Glomerular visceral epithelial cell (primary cell): Measurements from ENCODE around the gene AATF.
A peak's percentile ranks its signal among the peaks of the same experiment; 100 is the strongest.

Experiments used
- DNase-seq: peaks from one replicate; pipeline ENCODE4 v3.0.0-alpha.2; 2016; ENCODE audit errors: extremely low spot score

Gene AATF

DNA sequence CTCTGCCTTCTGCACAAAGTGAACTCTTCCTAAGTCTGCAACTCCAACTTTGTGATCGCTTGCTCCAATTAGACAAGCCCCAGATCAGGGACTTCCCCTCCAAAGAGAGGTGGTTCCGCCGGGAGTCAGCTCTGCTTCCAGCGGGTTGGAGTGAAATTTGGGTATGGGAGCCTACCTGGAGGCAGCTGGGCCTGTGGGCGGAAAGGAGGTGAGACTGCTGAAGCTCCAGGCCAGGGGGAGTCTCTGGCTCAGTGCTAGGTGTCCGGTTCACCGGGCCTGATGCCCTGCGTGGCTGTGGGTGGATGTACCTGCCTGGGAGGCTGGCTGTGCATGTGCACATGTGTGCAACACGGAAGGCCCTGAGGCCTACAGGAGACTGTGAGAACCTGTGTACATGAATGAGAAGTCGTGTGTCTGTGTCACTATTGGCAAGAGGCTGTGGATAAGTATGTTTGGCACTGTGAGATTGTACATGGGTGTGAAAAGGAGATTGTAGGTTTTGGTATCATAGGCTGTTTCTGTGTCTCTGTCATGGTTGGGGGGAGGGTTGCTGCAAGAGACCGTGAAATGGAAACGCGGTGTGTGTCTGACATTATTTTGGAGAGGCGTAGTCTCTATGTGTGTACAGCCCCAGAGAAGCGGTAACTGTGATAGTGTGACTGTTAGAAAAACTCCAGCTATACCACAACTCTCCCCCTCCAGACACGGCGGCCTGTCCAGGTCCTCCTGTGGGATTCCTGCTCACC lies 7.3 kb upstream of the AATF start:
- DNase-seq: no peak

DNA sequence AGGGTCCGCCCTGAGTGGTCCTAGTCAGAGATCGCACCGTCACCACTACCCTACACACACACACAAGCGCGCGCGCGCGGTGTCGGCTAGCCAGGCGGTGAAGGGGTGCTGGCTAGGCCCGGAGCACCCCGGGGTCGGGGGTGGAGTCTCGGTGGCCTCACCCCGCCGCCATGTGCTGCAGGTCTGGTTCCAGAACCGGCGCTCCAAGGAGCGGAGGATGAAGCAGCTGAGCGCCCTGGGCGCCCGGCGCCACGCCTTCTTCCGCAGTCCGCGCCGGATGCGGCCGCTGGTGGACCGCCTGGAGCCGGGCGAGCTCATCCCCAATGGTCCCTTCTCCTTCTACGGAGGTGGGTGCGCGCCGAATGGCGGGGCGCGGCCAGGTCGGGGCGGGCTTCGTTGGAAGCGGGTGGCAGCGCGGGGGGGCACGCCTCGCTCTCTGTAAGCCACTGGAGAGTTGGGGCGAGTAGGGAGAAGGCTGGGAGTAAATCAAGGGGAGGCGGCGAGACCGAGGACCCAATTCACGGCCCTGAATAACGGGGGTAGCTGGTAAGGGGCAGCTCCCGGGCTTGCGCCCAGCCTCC lies 6.6 kb upstream of the AATF start:
- no peak for DNase-seq

DNA sequence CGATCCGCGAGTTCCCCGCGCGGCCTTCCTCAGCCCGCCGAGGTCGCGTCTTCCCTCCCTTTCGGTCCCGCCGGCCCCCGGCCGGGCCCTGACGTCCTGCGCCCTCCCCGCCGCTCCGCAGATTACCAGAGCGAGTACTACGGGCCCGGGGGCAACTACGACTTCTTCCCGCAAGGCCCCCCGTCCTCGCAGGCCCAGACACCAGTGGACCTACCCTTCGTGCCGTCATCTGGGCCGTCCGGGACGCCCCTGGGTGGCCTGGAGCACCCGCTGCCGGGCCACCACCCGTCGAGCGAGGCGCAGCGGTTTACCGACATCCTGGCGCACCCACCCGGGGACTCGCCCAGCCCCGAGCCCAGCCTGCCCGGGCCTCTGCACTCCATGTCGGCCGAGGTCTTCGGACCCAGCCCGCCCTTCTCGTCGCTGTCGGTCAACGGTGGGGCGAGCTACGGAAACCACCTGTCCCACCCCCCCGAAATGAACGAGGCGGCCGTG lies 6.1 kb upstream of the AATF start:
- DNase-seq: no peak

DNA sequence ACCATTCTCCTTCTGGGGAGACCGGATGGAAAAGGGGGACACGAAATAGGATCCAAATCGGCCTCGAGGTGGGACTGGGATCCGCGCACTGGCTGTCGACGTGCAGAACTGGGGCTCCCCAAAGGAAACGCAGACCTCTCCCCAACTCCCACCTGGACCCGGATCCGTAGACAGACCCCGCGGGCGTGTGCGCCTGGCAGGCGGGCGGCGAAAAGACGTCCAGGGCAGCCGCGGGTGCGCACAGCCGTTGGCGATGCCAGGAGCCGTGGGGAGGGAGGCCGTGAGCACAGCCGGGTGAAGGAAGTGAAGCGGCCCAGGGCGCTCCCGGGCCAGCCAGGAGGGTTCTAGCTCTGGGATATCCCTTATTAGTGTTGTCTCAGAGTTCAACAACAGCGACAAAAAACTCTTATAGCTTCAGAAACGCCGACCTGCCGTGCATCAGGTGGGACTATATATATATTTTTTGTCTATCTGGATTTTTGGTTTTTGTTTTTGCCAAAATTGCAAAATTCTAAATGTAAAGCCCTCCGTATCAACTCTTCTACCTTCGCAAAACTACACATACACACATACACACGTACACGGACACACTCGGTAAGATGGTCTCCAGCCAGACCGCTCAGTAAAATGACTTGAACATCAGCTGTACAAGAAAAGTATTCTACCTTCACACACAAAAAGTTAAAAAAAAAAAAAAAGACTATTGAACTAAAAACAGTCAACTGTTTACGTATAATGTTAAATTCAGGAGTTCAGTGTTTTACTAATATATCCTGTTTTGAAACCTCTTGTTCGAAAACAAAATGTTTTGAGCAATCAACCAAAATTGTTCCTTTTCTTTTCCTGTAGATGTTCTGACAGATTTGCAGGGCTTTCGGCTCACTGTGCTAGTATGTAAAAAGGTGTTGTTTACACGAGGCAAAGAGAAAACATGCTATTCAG lies 5.2 kb upstream of the AATF start:
- DNase-seq: no peak

DNA sequence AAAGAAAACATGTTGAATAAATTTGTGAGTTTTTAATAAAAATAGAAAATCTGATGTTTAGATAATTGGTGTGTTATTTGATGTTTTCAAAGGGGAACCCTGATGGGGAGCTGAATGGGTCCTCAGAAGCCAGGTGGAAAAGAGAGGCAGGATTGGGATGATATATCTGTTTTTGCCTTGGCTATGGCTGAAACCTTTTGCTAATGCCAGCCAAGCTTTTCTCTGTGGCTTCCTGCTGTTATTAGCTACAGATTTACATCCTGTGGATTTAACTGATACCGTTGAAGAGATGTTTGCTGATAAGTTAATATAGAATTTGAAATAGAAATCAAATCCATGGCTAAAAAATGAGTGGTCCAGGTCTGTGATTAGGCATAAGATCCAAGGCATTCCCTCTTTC lies 4.2 kb upstream of the AATF start:
- no peak for DNase-seq

DNA sequence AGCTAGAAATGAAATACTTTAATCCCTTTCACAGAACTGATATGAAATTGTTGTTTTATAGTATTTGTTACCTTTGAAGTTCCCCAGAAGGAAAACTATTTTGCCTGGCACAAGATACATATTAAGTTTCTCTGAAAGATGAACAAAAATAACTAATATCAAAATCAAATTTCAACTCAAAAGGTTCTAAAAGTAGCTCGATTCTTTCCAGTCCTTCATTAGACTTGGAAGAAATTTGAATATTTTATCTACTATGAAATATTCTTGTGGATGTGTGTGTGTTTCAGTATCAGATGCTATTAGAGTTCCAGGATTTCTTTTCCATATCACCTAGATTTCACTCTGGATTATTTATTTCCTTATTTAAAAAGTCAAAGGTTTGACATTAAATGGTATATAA lies 3.6 kb upstream of the AATF start:
- DNase-seq: no peak

DNA sequence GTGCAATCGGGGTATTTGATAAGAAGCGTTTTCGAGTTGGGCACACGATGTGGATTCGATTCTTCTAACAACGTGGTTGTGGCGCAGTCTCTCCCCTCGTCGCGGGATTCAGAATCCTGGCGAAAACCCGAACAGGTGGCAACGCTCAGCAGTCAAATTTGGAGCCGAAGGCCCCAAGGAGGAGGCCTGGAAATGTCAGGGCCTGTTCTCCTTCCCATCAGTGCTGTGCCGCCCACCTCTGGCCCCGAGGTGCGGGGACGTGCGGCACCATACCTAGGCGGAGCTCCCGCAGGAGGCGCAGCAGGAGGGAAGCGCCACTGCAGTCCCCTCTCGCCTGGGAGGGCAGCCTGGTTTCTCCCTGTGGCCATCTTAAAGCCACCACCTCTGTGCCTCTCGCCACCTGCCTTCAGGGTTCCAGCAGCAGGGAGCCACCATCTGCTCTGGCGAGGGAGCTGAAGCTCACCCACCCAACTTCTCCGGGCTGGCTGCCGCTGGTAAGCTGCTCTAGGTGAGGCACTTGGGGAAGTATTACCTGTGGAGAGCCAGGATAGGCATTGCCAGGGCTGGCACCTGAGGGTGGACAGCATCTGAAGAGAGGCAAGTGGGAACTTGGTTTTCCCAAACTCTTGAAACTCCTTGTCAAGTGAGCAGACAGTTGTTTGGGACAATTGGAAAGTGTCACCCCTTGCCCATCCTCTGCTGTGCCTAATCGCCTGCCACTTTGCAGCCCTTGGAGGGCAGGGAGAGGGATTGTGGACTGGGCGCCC lies 2.6 kb upstream of the AATF start:
- DNase-seq: no peak

DNA sequence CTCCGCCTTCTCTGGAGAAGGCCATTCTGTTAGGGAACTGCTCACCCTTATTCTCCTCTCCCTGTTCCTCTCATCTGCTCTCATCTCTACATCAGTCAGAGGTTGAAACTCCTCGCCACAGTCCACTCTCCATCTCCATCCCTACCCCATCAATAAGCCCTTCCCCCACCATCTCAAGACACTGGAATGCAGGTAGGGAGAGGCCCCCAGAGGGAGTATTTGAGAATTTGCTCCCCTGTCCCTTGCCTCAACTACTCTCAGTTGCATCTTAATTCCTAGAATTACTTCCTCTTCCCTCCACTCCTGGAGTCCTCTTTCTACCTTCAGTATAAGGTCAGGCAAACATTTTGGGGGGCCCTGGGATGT lies 2.0 kb upstream of the AATF start:
- DNase-seq: no peak

DNA sequence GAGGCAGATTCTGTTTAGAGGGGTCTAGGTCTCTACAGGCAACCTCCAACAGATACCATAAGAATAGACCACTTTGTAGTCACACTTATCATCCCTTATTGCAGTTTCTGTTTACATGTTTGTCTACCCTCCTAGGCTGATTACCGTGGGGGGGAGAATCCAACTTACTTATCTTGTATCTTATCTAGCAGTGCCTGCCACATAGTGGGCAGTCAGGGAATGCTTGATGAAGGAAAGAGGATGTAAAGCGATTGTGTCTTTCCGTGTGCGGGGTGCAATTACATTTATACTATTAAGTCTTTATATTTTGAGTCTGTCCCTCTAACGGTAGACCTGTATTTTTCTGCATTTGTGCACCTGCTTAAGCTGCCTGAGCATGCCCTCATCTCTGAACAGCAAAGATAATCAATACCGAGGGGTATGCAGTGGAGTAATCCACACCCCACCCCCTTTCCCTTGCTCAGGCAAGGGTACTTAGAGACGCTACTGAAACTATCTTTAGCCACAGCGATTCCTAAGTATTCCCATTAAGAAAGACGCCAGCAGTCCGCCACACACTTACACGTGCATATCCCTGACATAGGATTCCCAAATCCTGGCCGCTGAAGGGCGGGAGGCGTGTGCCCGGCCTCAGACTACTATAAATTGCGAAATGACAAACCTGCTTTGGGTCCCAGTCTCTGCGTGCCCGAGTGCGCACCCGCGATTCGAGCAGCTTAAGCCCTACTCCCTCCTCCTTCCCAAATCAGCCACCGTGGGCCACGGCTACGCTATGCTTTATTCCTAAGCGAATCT lies 635 bp upstream of the AATF start:
- no peak for DNase-seq

DNA sequence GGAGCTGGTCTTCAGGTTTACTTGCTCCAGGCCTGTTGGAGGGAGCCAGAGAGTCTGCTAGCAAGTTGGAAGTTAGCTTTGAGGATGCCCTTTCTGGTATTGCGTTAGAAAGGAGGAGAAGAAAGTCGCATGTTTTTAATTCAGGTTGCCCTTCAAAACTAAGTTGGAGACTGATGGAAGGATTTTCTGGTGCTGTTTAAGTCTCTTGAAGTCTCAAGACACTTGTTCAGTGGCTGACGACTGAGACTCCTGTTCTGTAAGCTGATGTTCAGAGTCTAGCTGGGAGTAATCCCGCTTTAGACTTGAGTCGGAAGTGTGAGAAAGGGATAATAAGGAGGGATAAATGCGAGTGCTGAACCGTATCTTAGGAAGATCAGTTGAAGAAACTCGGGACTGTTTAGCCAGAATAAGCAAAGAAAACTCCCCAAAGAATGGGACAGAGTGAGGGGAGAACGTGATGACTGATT lies 740 bp downstream of the AATF start:
- no peak for DNase-seq

DNA sequence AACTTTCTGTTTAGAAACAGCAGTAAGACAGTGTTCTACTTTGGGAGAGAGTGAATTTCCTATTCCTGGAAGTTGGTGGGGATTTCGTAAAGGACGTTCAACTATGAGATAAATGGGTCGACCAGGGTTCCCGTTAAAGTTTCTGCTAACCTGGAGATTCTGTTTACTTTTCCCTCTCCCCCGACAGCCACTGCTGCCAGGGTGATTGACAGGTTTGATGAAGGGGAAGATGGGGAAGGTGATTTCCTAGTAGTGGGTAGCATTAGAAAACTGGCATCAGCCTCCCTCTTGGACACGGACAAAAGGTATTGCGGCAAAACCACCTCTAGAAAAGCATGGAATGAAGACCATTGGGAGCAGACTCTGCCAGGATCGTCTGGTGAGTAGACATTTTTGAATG lies 1.3 kb downstream of the AATF start:
- DNase-seq: no peak

DNA sequence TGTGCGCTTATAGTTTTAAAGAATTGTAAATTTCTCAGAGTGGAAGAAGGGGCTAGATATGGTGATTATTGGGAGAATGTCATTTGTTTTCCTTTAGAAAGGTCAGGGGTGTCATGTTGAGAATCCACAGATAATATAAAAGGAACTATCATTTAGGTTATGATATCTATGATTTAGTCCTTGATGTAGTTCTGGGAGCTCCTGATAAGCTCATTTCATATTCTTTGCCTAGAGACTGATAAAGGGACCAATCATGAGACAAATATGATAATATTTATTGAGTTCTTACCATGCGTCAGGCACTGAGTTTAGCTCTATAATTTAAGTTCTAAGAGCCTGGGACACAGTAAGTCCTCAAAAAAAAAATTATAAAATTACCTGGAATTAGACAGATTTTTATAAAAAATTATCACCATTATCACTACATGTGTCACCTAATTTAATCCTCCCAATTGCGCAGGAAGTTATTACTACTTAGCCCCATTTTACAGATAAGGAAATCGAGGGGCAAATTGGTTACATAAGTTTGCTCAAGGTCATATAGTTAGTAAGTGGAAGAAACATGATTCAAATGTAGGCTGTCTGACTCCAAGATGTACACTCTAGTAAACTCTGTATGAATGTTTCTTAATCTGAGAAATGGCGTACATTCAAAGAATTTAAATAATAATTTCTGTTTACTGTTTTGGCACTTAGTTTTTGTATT lies 2.5 kb downstream of the AATF start:
- DNase-seq: no peak

DNA sequence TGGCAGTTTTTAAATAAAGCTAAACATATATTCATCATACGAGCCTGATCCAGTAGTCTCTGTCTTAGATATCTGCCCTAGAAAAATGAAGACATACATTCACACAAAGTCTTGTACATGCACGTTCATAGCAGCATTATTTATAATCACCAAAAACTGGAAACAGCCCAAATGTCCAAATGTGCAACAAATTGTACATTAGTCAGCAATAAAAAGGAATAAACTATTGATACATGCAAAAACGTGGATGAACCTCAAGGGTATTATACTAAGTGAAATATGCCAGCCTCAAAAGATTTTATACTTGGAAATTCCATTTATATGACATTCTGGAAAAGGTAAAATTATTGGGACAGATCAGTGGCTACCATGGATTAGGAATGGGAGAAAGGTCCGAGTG lies 22.8 kb downstream of the AATF start:
- no peak for DNase-seq

DNA sequence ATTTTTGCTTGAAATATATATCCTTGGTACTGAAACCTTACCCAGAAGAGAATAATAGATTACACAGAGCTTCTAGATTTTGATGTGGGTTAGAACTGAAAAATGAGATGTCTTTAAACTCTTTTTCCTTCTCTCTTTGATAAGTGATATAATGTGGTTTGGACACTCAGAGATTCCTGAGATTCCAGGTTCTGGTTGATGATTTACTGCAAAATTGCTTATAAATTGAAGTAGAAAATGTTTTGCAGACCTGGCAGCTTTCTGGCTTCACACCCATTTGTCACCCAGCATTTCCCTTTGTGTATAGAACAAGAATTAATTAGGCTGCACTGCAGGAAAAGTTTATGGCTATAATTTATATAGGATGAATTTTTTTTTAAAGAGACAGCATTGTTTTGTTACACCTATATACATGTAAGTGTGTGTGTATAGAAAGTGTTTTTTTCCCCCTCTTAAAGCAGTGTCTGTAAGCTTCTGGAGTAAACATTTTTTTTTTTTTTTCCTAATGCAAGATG lies 23.5 kb downstream of the AATF start:
- peak; percentile 65 for DNase-seq

DNA sequence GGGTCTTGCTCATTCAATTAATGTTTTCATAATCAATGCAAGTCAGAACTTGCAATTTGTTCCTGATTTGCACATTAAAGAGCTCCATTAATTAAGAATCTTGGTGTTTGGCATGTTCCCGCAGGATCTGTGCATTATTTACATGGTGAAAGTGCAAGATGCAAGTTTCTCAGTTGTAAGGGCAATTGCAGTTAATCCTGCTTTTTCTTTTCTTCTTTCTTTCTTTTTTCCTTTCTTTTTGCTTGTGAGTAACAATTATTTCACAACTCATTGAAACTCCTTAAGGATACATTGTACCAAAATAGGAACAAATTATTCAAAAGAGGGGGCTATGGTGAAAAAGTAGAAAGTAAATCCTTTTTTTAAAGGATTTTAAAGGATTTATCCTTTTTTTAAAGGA lies 24.2 kb downstream of the AATF start:
- no peak for DNase-seq

DNA sequence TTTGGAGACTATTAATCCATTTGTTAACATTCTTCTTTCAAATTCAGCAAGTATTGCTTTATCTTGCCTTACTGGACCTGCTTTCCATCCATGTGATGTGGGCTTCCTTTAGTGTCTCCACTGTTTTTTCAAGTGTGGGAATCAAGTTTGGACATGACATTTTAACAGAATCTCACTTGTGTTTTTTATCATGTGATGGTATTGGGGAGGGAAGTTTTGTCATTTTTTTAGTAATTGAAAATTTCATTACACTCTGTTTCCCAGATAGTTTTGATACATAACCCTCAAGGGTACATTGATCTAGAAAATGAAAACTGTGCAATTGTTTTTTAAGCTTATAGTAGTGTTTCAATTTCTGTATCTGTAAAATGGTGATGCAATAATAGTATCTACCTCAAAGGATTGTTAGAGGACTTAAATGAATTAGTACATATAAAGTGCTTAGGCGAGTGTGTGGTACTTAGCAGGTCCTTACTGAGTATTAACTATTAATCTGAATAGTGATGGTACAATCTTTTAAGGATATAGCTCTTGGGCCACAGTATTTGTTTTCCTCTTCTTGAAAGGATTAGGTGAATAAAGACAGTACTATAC lies 27.3 kb downstream of the AATF start:
- no peak for DNase-seq

DNA sequence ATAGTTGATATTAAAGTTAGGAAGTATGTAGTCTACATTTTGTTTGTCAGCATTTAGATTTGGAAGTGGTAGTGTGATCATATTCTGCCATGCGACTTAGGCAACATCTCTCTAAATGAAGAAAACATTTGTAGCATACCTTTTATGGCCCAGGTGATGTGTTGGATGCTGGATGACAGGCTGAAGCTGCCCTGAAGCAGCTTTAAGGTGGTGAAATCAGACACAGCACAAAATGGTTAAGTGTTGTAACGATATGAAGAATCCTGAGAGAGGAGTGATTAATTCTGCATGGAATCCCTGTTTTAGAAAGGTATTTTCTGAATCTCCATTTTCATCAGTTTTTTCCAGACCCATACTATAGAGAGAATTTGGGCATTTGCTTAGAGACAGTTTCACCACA lies 28.3 kb downstream of the AATF start:
- DNase-seq: no peak

DNA sequence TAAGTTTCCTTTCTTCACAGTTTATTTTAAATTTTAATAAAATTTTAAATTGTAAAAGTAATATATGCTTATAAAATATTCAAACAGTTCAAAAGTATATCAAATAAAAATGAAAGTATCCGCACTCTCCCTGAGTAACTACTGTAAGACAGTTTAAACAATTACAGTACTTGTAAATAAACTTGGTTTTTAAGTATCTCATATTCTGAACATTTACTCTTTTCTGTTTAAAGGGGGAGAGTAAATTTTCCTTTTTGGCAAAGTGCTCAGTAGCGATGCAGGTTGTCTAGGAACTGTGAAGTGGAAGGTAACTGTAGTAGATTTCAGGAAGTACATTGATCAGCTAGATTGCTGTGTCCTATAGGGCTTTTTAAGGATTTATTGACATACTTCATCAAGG lies 28.8 kb downstream of the AATF start:
- no peak for DNase-seq

DNA sequence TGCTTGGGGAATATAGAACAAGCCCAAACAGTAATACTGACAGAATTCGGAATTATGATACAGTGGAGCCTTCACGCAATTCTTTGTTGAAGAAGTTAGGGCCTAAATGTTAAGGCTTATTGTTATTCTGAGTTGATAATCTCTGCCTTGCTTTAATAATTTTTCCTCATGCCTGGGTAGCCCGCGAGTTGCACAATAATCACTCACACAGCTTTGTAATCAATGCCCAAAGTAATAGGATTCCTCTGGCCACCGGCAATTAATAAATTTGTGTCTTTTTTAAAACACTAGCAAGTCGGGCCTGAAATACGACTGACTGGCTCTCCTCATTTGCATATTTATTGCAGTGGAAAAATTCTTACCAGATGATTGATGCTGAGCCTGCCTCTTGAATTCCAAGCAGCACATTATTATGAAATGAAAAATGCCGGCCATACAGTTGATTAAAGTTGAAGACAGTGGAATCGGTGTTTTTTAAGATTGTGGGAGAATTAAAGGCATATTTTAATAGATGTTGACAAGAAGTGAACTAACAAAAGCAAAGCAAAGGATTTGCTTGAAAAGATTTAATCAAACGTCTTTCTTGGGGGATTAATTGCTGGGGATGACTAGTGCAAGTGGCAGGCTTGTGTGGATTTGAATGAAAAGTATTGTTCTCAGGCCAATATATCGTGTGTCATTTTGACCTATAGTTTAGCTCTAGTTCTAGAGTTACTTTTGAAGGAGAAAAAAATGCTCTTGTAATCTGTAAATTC lies 30.2 kb downstream of the AATF start:
- no peak for DNase-seq
